Measurements from ENCODE around the gene UQCC5. TPM values are rescaled to one million over a fixed set of nuclear protein-coding genes. Genes with fewer than 3 reads are reported as not detected.

UQCC5 gene
- total RNA-seq, 1 experiment from 2014 or later, result 10.3 TPM

DNA sequence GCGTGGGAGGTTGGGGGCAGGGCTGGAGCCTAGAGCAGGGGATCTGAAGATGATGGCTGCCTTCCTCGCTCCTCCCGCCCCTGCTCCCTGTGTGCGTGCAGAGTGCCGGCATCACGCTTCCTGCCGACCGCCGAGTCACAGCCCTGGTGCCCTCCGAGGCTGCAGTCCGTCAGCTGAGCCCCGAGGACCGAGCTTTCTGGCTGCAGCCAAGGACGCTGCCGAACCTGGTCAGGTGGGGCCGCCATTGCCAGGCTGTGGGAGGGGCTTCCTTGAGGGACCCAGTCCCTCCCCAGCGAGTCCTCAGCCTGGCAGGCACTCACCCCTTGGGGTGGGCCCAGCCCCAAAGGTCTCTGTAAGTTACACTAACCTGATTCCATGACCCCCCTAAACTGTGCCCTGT, 23.7 kb upstream of the UQCC5 start:
- CTCF ChIA-PET, result no interaction called here

DNA sequence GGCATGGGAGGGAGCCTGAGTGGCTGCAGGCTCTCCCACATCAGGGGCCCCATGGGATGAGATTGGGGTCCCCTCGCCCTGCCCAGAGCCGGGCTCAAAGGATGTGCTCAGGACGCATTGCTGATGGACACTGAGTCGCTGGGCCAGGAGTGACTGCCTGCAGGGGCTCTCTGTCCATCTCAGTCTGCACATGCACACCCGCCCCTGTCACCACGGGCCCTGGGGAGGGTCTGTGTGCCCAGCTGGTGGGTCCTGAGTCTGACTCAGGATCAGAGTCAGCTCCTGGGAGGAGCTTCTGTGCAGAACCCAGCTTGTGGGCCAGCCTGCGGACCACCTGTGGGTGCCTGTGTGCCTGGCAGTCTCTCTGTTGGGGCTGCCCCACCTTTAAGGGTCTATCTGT, 23.1 kb upstream of the UQCC5 start:
- TF ChIP-seq, protein P1, sequence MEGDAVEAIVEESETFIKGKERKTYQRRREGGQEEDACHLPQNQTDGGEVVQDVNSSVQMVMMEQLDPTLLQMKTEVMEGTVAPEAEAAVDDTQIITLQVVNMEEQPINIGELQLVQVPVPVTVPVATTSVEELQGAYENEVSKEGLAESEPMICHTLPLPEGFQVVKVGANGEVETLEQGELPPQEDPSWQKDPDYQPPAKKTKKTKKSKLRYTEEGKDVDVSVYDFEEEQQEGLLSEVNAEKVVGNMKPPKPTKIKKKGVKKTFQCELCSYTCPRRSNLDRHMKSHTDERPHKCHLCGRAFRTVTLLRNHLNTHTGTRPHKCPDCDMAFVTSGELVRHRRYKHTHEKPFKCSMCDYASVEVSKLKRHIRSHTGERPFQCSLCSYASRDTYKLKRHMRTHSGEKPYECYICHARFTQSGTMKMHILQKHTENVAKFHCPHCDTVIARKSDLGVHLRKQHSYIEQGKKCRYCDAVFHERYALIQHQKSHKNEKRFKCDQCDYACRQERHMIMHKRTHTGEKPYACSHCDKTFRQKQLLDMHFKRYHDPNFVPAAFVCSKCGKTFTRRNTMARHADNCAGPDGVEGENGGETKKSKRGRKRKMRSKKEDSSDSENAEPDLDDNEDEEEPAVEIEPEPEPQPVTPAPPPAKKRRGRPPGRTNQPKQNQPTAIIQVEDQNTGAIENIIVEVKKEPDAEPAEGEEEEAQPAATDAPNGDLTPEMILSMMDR (conservative IDR thresholded peaks at IDR 0.05; ENCODE audit: low read depth, low read length), result no peak
- TF ChIP-seq EZH2 (IDR thresholded peaks at IDR 0.05; ENCODE audit: borderline replicate concordance, low read depth, low read length, poor library complexity, severe bottlenecking), result no peak
- H3K4me1 ChIP-seq (ENCODE audit: insufficient read depth, low read length, poor library complexity, severe bottlenecking), result no peaks in the 10 kb centered on the region
- no peak for DNase-seq (ENCODE audit: low spot score)
- no peaks in the 10 kb centered on the region for H3K36me3 ChIP-seq (ENCODE audit: insufficient read depth, low read length, poor library complexity, severe bottlenecking)
- intact Hi-C loops (cut with micrococcal nuclease; ENCODE audit: unreplicated experiment), result no loop called here
- ChIA-PET CTCF (no interaction called here), POLR2A (ENCODE audit: low non-redundant PET) (no interaction called here)
- H3K27me3 ChIP-seq (replicated peaks; ENCODE audit: insufficient read depth, low read depth, low read length, poor library complexity), result no peaks in the 10 kb centered on the region
- no peak overlapping the region for H3K27ac ChIP-seq (ENCODE audit: low read depth, low read length, poor library complexity, severe bottlenecking)
- BruUV-seq (replicated peaks), result no TSS peak
- H3K4me3 ChIP-seq (ENCODE audit: low read depth, low read length, poor library complexity, severe bottlenecking), result no peak overlapping the region
- no peaks in the 10 kb centered on the region for H3K9me3 ChIP-seq (ENCODE audit: low read depth, low read length, poor library complexity, severe bottlenecking)

More for the DNA sequence above, 23.7 kb upstream of the UQCC5 start:
- H3K4me3 ChIP-seq (ENCODE audit: low read depth, low read length, poor library complexity, severe bottlenecking), result no peak overlapping the region
- TF ChIP-seq EZH2 (IDR thresholded peaks at IDR 0.05; ENCODE audit: borderline replicate concordance, low read depth, low read length, poor library complexity, severe bottlenecking), result no peak
- TF ChIP-seq, protein P1 (conservative IDR thresholded peaks at IDR 0.05; ENCODE audit: low read depth, low read length), result no peak
- H3K27ac ChIP-seq (ENCODE audit: low read depth, low read length, poor library complexity, severe bottlenecking), result no peak overlapping the region
- intact Hi-C loops (cut with micrococcal nuclease; ENCODE audit: unreplicated experiment), result no loop called here
- H3K9me3 ChIP-seq (ENCODE audit: low read depth, low read length, poor library complexity, severe bottlenecking), result no peaks in the 10 kb centered on the region
- DNase-seq (ENCODE audit: low spot score), result no peak
- H3K36me3 ChIP-seq (ENCODE audit: insufficient read depth, low read length, poor library complexity, severe bottlenecking), result no peaks in the 10 kb centered on the region
- H3K27me3 ChIP-seq (replicated peaks; ENCODE audit: insufficient read depth, low read depth, low read length, poor library complexity), result no peaks in the 10 kb centered on the region
- no TSS peak for BruUV-seq (replicated peaks)
- no peaks in the 10 kb centered on the region for H3K4me1 ChIP-seq (ENCODE audit: insufficient read depth, low read length, poor library complexity, severe bottlenecking)
- POLR2A ChIA-PET (ENCODE audit: low non-redundant PET), result no interaction called here

DNA sequence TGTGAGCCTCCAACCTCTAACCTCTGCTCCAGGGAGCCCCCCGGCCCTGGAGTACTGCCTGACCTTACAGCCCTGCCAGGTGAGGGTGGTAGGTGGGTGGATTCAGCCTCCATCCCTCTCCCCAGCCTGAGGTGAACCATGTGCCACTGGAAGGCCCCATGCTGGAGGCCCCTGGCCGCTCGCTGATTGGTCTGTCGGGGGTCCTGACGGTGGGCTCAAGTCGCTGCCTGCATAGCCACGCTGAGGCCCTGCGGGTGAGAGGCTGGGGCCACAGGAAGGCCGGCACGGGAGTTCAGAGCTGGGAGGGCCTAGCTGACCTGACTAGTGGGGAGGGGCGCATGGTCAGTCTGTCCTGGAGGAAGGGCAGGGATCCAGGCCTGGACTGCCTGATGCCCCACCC, 21.8 kb upstream of the UQCC5 start:
- TF ChIP-seq, protein P1 (conservative IDR thresholded peaks at IDR 0.05; ENCODE audit: low read depth, low read length), result no peak
- no peak for TF ChIP-seq EZH2 (IDR thresholded peaks at IDR 0.05; ENCODE audit: borderline replicate concordance, low read depth, low read length, poor library complexity, severe bottlenecking)
- intact Hi-C loops (cut with micrococcal nuclease; ENCODE audit: unreplicated experiment), result no loop called here
- H3K27me3 ChIP-seq (replicated peaks; ENCODE audit: insufficient read depth, low read depth, low read length, poor library complexity), result no peaks in the 10 kb centered on the region
- no peak overlapping the region for H3K27ac ChIP-seq (ENCODE audit: low read depth, low read length, poor library complexity, severe bottlenecking)
- POLR2A ChIA-PET (ENCODE audit: low non-redundant PET), result no interaction called here
- no peaks in the 10 kb centered on the region for H3K36me3 ChIP-seq (ENCODE audit: insufficient read depth, low read length, poor library complexity, severe bottlenecking)
- H3K9me3 ChIP-seq (ENCODE audit: low read depth, low read length, poor library complexity, severe bottlenecking), result no peaks in the 10 kb centered on the region
- no TSS peak for BruUV-seq (replicated peaks)
- H3K4me1 ChIP-seq (ENCODE audit: insufficient read depth, low read length, poor library complexity, severe bottlenecking), result no peaks in the 10 kb centered on the region
- CTCF ChIA-PET, result no interaction called here
- no peak overlapping the region for H3K4me3 ChIP-seq (ENCODE audit: low read depth, low read length, poor library complexity, severe bottlenecking)
- DNase-seq (ENCODE audit: low spot score), result no peak

Data from A673 (cell line).